Epithelial cell of proximal tubule (primary cell): Measurements from ENCODE around the gene HS3ST1. TPM values are rescaled to one million over a fixed set of nuclear protein-coding genes. Genes with fewer than 3 reads are reported as not detected.
A peak's percentile ranks its signal among the peaks of the same experiment; 100 is the strongest.

Experiments used
- DNase-seq: peaks from one replicate; pipeline ENCODE4 v3.0.0-alpha.2; 2011; ENCODE audit warnings: low read depth
- H3K4me3 ChIP-seq: 2 replicates; pipeline ENCODE4 v1.5.1; 2011; ENCODE audit warnings: low read depth, mild to moderate bottlenecking, low read length
- total RNA-seq: library from RNA; depleted of rRNA; stranded (reverse); fragments of >200 nt; gene quantifications from 2 replicates; pipeline ENCODE4 v1.2.3, GENCODE V29; 2015
- TF ChIP-seq, protein P1 (sequence below): conservative IDR thresholded peaks from 2 replicates; pipeline ENCODE4 v1.5.1; 2012; ENCODE audit warnings: low read depth, mild to moderate bottlenecking, low read length

The HS3ST1 gene
- total RNA-seq, 1 donor from 2014 or later, result 5.1 TPM

DNA sequence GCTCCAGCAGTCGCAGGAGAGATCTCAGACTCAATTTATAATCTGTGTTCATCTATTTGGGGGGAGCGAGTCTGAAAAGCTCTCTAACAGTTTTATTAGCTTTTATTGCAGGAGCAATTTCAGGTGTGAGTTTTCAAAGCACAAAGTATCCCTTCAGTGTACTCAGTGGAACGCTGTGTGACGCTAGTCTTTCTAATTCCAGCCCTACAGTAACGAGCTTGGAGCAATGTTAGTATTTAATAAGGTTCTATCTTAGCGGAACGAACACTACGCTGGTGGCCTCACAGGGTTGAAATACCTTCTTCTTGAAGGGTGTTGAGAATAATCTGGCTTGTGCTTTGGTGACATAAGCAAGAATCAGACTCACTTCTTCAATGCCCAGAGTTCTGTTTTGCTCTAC is 8.4 kb downstream of the HS3ST1 start:
- TF ChIP-seq, protein P1, sequence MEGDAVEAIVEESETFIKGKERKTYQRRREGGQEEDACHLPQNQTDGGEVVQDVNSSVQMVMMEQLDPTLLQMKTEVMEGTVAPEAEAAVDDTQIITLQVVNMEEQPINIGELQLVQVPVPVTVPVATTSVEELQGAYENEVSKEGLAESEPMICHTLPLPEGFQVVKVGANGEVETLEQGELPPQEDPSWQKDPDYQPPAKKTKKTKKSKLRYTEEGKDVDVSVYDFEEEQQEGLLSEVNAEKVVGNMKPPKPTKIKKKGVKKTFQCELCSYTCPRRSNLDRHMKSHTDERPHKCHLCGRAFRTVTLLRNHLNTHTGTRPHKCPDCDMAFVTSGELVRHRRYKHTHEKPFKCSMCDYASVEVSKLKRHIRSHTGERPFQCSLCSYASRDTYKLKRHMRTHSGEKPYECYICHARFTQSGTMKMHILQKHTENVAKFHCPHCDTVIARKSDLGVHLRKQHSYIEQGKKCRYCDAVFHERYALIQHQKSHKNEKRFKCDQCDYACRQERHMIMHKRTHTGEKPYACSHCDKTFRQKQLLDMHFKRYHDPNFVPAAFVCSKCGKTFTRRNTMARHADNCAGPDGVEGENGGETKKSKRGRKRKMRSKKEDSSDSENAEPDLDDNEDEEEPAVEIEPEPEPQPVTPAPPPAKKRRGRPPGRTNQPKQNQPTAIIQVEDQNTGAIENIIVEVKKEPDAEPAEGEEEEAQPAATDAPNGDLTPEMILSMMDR, result no peak
- no peak for DNase-seq
- no peak overlapping the region for H3K4me3 ChIP-seq

GRCh38 chr4:11418610-11419009 is 10.1 kb downstream of the HS3ST1 start:
- TF ChIP-seq, protein P1, result peak; percentile 38
- DNase-seq, result no peak
- H3K4me3 ChIP-seq, result no peak overlapping the region

DNA sequence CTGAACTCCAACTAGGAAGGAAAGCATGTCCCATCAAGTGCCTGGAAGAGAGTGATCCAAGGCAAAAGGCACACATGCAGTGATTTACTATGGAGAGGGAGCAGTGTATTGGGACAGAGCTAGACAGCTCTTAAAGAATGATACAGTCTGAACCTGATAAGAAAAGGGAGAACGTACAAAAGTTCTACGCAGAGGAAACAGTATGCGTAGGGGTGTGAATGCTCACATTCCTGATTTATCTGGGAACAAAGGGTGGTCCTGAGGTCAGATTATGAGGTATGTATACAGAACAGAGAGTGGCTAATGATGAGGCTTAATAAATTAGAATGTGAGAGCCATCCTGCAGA is 12.0 kb downstream of the HS3ST1 start:
- DNase-seq, result no peak
- no peak overlapping the region for H3K4me3 ChIP-seq
- TF ChIP-seq, protein P1, result no peak

DNA sequence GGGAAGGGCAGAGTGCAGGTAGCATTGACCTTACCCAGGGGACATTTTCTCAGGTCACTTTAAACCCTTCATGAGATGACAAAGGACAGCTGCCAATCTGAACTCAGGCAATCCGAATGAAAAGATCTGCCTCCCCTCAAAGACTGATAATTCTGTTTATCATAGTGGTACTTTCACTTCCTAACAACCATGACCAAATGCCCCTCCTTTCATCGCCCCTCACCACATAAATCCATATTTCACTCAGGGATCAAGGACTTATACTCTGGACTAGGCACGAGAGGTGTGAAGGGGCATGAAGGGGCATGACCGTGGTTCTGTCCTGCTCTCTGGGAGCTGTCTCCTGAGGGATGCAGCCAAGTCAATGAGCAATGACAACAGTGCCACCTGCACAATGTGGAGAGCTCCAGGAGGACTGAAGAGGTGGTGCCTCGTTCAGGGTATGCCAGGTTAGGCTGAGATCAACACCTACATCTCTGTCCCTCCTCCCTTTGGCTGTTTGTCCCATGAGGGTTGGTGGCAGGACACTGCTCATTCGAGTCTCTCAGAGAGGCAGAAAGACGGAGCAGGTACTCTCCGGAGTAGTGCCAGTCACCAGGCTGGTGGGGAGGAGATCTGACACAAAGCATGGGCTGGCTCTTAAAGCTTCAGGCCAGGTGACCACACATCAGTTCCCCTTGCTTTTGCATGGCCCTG is 12.5 kb downstream of the HS3ST1 start:
- no peak for DNase-seq
- TF ChIP-seq, protein P1, result no peak

DNA sequence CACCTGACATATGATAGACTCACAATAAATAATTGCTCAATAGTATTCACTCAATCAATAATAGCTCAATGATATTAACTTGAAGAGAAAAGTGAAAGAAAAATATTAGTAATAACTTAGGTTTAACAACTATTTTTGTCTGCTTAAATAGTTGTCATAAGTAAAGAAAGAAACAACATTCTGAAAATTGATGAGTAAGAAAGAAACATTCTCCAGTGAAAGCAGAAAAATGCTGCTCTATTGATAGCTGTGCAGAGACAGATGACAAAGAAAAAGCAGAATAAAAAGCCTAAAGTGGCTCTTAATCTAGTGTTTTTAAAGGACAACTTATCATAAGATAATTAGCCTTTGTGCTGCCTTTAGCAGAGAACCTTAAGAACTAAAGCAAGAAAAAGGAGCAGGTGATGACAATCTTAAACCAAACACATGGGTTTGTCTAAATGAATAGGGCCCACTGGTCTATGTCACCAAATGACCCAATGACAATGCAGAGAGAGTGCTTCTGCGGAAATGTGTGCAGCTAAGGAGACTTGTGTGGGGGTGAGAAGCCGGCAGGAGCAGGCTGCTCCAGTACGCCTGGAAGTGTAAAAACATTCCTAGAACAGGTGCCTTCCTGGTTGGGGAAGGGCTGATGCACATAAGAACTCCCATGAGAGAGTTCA is 13.2 kb downstream of the HS3ST1 start:
- no peak for DNase-seq
- TF ChIP-seq, protein P1, result no peak
- no peak overlapping the region for H3K4me3 ChIP-seq

More for the DNA sequence above, 12.5 kb downstream of the HS3ST1 start:
- H3K4me3 ChIP-seq, result no peak overlapping the region

DNA sequence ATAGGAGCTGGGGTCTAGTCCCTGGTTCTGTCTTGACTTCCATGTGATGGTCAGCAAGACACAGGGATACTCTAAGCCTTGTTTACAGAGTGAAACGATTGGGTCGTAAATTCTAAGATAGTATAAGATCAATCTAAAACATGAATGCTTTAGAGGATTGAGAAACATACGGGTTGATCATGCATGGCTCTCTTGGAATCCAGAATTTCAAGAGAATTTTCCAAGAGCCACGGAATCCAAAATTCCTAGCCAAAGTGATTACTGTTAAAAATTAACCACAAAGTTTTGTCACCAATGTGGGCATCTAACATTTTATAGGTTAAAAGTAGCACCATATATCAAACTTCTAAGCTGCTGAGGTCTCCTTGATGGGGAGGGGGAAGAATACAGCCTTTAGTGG is 16.5 kb downstream of the HS3ST1 start:
- TF ChIP-seq, protein P1, result no peak
- no peak overlapping the region for H3K4me3 ChIP-seq
- DNase-seq, result no peak

DNA sequence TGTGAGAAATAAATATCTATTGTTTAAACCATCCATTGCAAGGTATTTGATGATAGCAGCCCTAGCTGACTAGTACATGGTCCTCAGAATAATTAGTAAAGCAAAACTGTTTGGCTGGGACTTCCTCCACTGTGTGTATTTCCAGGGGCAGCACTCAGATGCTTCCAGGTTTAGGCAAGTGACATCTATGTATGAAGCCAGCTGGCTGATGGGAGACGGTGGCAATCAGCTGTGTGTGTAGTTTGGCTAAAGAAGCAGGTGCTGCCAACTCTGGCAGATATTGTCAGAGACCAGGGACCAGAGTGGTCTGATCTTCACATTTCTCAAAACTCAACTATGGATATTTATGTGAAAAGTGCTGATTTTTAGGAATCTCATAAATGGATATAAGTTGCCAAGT is 19.1 kb downstream of the HS3ST1 start:
- no peak overlapping the region for H3K4me3 ChIP-seq
- TF ChIP-seq, protein P1, result no peak
- no peak for DNase-seq
